ENCODE measurements around the gene DEDD2. TPM values are rescaled to one million over a fixed set of nuclear protein-coding genes. Genes with fewer than 3 reads are reported as not detected.

Gene DEDD2
- total RNA-seq, 1 donor from 2014 or later: 25.3 TPM

- H3K9me3 ChIP-seq: no peaks in the 10 kb centered on the region
- no peaks in the 10 kb centered on the region for H3K27me3 ChIP-seq
- intact Hi-C loops (cut with DNase I): no loop called here
- H3K4me3 ChIP-seq: no peak overlapping the region
- no peak for TF ChIP-seq POLR2A (IDR thresholded peaks at IDR 0.05)
- TF ChIP-seq POLR2AphosphoS5 (IDR thresholded peaks at IDR 0.05; ENCODE audit: insufficient read depth in 1 of 2, low read depth in 1 of 2): peak in 1 of 2 donors; percentile 9
- peak overlapping the region; percentile 44 for H3K27ac ChIP-seq
- no peak for DNase-seq (ENCODE audit: extremely low spot score in 2 of 2)
- H3K36me3 ChIP-seq: peaks cover 0 to 80% of the 10 kb centered on the region in 2 donors
- peaks cover 28% of the 10 kb centered on the region for H3K4me1 ChIP-seq
Measured at GRCh38 chr19:42206871-42207755, 10.4 kb downstream of the DEDD2 start.

GRCh38 chr19:42204664-42205063 is 12.8 kb downstream of the DEDD2 start:
- Histone ChIP-seq H3K27me3 (no peaks in the 10 kb centered on the region), H3K4me1 (peaks cover 52% of the 10 kb centered on the region), H3K4me3 (no peak overlapping the region), H3K27ac (no peak overlapping the region), H3K36me3 (peaks cover 0 to 79% of the 10 kb centered on the region in 2 donors), H3K9me3 (no peaks in the 10 kb centered on the region)
- intact Hi-C loops (cut with DNase I): no loop called here
- TF ChIP-seq, protein P1, sequence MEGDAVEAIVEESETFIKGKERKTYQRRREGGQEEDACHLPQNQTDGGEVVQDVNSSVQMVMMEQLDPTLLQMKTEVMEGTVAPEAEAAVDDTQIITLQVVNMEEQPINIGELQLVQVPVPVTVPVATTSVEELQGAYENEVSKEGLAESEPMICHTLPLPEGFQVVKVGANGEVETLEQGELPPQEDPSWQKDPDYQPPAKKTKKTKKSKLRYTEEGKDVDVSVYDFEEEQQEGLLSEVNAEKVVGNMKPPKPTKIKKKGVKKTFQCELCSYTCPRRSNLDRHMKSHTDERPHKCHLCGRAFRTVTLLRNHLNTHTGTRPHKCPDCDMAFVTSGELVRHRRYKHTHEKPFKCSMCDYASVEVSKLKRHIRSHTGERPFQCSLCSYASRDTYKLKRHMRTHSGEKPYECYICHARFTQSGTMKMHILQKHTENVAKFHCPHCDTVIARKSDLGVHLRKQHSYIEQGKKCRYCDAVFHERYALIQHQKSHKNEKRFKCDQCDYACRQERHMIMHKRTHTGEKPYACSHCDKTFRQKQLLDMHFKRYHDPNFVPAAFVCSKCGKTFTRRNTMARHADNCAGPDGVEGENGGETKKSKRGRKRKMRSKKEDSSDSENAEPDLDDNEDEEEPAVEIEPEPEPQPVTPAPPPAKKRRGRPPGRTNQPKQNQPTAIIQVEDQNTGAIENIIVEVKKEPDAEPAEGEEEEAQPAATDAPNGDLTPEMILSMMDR (IDR thresholded peaks at IDR 0.05): no peak
- TF ChIP-seq POLR2A (IDR thresholded peaks at IDR 0.05) (no peak), POLR2AphosphoS5 (IDR thresholded peaks at IDR 0.05; ENCODE audit: insufficient read depth in 1 of 2, low read depth in 1 of 2) (no peak)
- no peak for DNase-seq (ENCODE audit: extremely low spot score in 2 of 2)

DNA sequence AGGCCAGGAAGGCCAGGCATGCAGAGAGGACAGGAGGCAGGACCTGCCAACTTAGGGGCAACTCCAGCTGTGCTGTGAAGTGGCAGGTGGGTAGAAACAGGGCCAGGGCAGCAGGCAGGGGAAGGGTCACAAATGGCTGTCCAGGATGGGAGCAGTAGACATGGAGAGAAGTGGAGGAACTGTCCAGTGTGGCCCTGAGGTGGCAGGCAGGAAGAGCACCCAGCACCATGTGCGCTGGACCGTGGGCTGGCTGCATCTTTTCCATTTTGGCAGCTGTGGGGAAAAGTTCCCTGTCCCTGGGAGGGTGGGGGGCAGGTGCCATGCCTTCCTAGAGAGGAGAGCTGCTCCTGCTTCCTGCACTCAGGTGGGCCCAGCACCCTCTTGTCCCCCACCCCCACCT is 13.8 kb downstream of the DEDD2 start:
- peaks cover 60% of the 10 kb centered on the region for H3K4me1 ChIP-seq
- no peak for DNase-seq (ENCODE audit: extremely low spot score in 2 of 2)
- H3K4me3 ChIP-seq: no peak overlapping the region
- no peaks in the 10 kb centered on the region for H3K9me3 ChIP-seq
- no peaks in the 10 kb centered on the region for H3K27me3 ChIP-seq
- no peak for TF ChIP-seq POLR2A (IDR thresholded peaks at IDR 0.05)
- TF ChIP-seq, protein P1 (IDR thresholded peaks at IDR 0.05): no peak
- TF ChIP-seq POLR2AphosphoS5 (IDR thresholded peaks at IDR 0.05; ENCODE audit: insufficient read depth in 1 of 2, low read depth in 1 of 2): no peak
- intact Hi-C loops (cut with DNase I): no loop called here
- no peak overlapping the region for H3K27ac ChIP-seq
- H3K36me3 ChIP-seq: peaks cover 0 to 78% of the 10 kb centered on the region in 2 donors

GRCh38 chr19:42202290-42202880 is 15.1 kb downstream of the DEDD2 start:
- H3K9me3 ChIP-seq: no peaks in the 10 kb centered on the region
- H3K27me3 ChIP-seq: no peaks in the 10 kb centered on the region
- H3K27ac ChIP-seq: no peak overlapping the region
- TF ChIP-seq POLR2AphosphoS5 (IDR thresholded peaks at IDR 0.05; ENCODE audit: insufficient read depth in 1 of 2, low read depth in 1 of 2) (no peak), POLR2A (IDR thresholded peaks at IDR 0.05) (no peak)
- no peak overlapping the region for H3K4me3 ChIP-seq
- peaks cover 0 to 79% of the 10 kb centered on the region in 2 donors for H3K36me3 ChIP-seq
- intact Hi-C loops (cut with DNase I): no loop called here
- peaks cover 53% of the 10 kb centered on the region for H3K4me1 ChIP-seq
- DNase-seq (ENCODE audit: extremely low spot score in 2 of 2): no peak

DNA sequence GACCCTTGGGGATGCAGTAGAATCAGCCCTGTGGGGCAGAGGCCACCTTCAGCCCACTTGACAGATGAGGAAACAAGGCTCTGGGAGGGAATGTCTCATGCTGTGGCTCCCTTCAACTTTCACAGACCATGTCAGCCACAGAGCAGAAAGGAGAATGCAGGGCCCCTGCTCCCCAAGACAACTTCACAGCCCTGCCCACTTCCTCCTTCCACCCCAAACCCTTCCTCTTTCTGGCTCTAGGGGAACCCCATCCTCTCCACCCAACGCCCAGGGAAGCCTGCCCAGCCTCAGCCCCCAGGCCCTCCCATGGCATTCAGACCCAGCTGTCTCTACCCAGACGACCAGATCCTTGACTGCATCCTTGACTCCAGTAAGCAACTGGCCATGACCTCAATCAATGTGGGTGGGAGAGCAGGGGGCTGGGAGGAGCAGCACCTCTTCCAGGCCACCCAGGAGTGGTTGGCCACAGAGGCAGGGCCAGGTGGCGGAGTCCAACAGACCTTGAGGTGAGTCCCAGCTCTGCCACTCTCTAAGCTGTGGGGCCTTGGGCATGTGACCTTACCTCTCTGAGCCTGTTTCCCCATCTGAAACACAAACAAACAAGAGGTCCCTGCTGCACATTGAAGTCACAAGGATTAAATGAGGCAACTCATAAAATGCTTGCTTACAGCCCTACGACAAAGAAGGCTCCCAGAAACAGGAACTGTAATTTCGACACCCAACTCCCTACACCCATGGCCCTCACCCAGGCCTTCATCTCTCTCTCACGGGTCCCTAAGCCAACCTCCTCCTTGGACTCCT is 15.8 kb downstream of the DEDD2 start:
- H3K27ac ChIP-seq: no peak overlapping the region
- H3K9me3 ChIP-seq: no peaks in the 10 kb centered on the region
- TF ChIP-seq, protein P1 (IDR thresholded peaks at IDR 0.05): no peak
- TF ChIP-seq POLR2AphosphoS5 (IDR thresholded peaks at IDR 0.05; ENCODE audit: insufficient read depth in 1 of 2, low read depth in 1 of 2) (no peak), POLR2A (IDR thresholded peaks at IDR 0.05) (no peak)
- intact Hi-C loops (cut with DNase I): no loop called here
- no peak overlapping the region for H3K4me3 ChIP-seq
- no peak for DNase-seq (ENCODE audit: extremely low spot score in 2 of 2)
- peaks cover 46% of the 10 kb centered on the region for H3K4me1 ChIP-seq
- H3K36me3 ChIP-seq: peaks cover 0 to 73% of the 10 kb centered on the region in 2 donors
- H3K27me3 ChIP-seq: no peaks in the 10 kb centered on the region
